ENCODE results near the gene ZFAND2A.

DNA sequence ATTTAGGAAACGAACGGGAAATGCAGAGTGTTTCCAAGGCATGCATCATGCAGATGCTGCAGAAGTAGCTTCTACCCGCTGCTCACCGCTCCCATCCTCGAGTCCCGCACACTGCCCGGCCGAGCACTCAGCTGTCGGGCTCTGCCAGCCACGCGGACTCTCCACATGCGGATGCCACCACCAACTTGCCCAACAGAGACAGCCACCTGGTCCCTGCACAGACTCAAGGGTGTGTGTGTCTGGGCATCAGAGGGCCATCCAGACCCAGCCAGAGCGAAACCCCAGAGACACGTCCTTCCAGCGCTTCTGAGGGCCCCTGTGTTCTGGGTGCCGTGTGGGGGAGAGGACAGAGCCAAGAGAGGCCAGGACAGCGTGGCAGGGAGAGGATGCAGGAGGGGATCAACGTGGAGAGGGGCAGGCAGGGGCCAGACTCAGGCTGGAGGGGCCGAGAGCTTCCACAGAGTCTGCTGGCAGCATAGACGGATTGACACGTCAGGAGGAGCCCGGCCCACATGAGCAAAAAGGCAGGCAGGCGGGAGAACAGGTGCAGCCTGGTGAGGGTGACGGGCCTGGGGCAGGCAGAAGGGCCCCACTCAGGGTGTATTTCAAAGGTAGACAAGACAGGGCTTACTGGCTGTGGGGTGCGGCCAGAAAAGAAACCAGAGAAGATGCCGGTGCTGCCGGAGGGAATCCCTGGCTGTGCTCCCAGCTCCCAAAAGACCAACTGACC is 53.8 kb downstream of the ZFAND2A start:
- TF ChIP-seq EZH2phosphoT487 (IDR thresholded peaks at IDR 0.05; ENCODE audit: insufficient read depth, low read depth): no peak
- no peak for TF ChIP-seq EZH2 (IDR thresholded peaks at IDR 0.05; ENCODE audit: insufficient read depth, poor library complexity, severe bottlenecking)
